ENCODE data around the gene MEIKIN. TPM values are rescaled to one million over a fixed set of nuclear protein-coding genes. Genes with fewer than 3 reads are reported as not detected.

MEIKIN gene
- polyA plus RNA-seq, 1 donor from 2014 or later, result not detected

DNA sequence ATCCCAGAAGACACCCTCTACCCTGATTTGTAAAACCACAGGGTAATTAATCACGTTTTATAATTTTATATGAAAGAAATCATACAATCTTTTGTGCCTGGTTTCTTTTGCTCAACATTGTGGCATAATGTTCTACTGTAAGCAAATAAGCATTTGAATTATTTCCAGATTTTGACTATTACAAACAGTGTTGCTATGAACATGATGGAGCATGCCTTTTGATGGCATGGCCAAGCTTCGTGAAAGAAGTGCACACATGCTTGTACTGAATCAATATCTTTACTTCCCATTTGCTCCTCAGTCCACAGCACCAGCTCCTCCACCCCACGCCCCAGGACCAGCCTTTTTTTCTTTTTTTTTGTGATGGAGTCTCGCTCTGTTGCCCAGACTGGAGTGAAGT, 36.1 kb upstream of the MEIKIN start:
- H3K36me3 ChIP-seq (ENCODE audit: insufficient read depth, low read length), result no peaks in the 10 kb centered on the region
- no peak for TF ChIP-seq TAF1 (IDR thresholded peaks at IDR 0.05; ENCODE audit: low read depth)
- TF ChIP-seq REST (IDR thresholded peaks at IDR 0.05; ENCODE audit: borderline replicate concordance), result no peak
- TF ChIP-seq, protein P1, sequence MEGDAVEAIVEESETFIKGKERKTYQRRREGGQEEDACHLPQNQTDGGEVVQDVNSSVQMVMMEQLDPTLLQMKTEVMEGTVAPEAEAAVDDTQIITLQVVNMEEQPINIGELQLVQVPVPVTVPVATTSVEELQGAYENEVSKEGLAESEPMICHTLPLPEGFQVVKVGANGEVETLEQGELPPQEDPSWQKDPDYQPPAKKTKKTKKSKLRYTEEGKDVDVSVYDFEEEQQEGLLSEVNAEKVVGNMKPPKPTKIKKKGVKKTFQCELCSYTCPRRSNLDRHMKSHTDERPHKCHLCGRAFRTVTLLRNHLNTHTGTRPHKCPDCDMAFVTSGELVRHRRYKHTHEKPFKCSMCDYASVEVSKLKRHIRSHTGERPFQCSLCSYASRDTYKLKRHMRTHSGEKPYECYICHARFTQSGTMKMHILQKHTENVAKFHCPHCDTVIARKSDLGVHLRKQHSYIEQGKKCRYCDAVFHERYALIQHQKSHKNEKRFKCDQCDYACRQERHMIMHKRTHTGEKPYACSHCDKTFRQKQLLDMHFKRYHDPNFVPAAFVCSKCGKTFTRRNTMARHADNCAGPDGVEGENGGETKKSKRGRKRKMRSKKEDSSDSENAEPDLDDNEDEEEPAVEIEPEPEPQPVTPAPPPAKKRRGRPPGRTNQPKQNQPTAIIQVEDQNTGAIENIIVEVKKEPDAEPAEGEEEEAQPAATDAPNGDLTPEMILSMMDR (IDR thresholded peaks at IDR 0.05; ENCODE audit: poor library complexity, severe bottlenecking), result no peak
- no peak for TF ChIP-seq RAD21 (conservative IDR thresholded peaks at IDR 0.05)
- no peak for TF ChIP-seq POLR2AphosphoS5 (IDR thresholded peaks at IDR 0.05)
- TF ChIP-seq EZH2 (IDR thresholded peaks at IDR 0.05; ENCODE audit: borderline replicate concordance, insufficient read depth, low read length, poor library complexity, severe bottlenecking), result no peak
- no peak for TF ChIP-seq EP300 (conservative IDR thresholded peaks at IDR 0.05; ENCODE audit: poor library complexity, severe bottlenecking)
- no peak for TF ChIP-seq SMC3 (conservative IDR thresholded peaks at IDR 0.05; ENCODE audit: poor library complexity)
- no peak for TF ChIP-seq MXI1 (conservative IDR thresholded peaks at IDR 0.05; ENCODE audit: poor library complexity, severe bottlenecking)
- H3K27me3 ChIP-seq (ENCODE audit: insufficient read depth, low read depth, low read length), result no peaks in the 10 kb centered on the region
- no peaks in the 10 kb centered on the region for H3K79me2 ChIP-seq (replicated peaks; ENCODE audit: insufficient read depth, low read length)
- no peak overlapping the region for H3K4me3 ChIP-seq (ENCODE audit: low read length)
- H3F3A ChIP-seq (ENCODE audit: insufficient read depth, low read length, poor library complexity, severe bottlenecking), result no peaks in the 10 kb centered on the region
- H4K20me1 ChIP-seq (ENCODE audit: insufficient read depth), result no peaks in the 10 kb centered on the region
- H2AFZ ChIP-seq (ENCODE audit: low read depth, low read length), result no peak overlapping the region
- no peak overlapping the region for H3K27ac ChIP-seq (ENCODE audit: low read length)
- H3K9me2 ChIP-seq (ENCODE audit: insufficient read depth, low read length), result no peaks in the 10 kb centered on the region
- H3K9me3 ChIP-seq (ENCODE audit: low read length), result no peaks in the 10 kb centered on the region
- no peak overlapping the region for H3K9ac ChIP-seq (ENCODE audit: low read length)
- no peak overlapping the region for H3K4me2 ChIP-seq (ENCODE audit: low read length)

- Histone ChIP-seq H2AFZ (ENCODE audit: low read depth, low read length) (no peak overlapping the region), H3K9me3 (ENCODE audit: low read length) (no peaks in the 10 kb centered on the region), H3K4me3 (ENCODE audit: low read length) (no peak overlapping the region), H3K27ac (ENCODE audit: low read length) (no peak overlapping the region), H4K20me1 (ENCODE audit: insufficient read depth) (no peaks in the 10 kb centered on the region), H3K27me3 (ENCODE audit: insufficient read depth, low read depth, low read length) (no peaks in the 10 kb centered on the region), H3K79me2 (replicated peaks; ENCODE audit: insufficient read depth, low read length) (no peaks in the 10 kb centered on the region), H3F3A (ENCODE audit: insufficient read depth, low read length, poor library complexity, severe bottlenecking) (no peaks in the 10 kb centered on the region), H3K9me2 (ENCODE audit: insufficient read depth, low read length) (no peaks in the 10 kb centered on the region), H3K36me3 (ENCODE audit: insufficient read depth, low read length) (no peaks in the 10 kb centered on the region), H3K4me2 (ENCODE audit: low read length) (no peak overlapping the region), H3K9ac (ENCODE audit: low read length) (no peak overlapping the region)
- TF ChIP-seq, protein P1 (IDR thresholded peaks at IDR 0.05; ENCODE audit: poor library complexity, severe bottlenecking), result no peak
- TF ChIP-seq POLR2AphosphoS5 (IDR thresholded peaks at IDR 0.05) (no peak), EP300 (conservative IDR thresholded peaks at IDR 0.05; ENCODE audit: poor library complexity, severe bottlenecking) (no peak), MXI1 (conservative IDR thresholded peaks at IDR 0.05; ENCODE audit: poor library complexity, severe bottlenecking) (no peak), RAD21 (conservative IDR thresholded peaks at IDR 0.05) (no peak), EZH2 (IDR thresholded peaks at IDR 0.05; ENCODE audit: borderline replicate concordance, insufficient read depth, low read length, poor library complexity, severe bottlenecking) (no peak), SMC3 (conservative IDR thresholded peaks at IDR 0.05; ENCODE audit: poor library complexity) (no peak), REST (IDR thresholded peaks at IDR 0.05; ENCODE audit: borderline replicate concordance) (no peak), TAF1 (IDR thresholded peaks at IDR 0.05; ENCODE audit: low read depth) (no peak)
Observed at GRCh38 chr5:131980696-131981095, 35.2 kb upstream of the MEIKIN start.

All from neural cell (in vitro differentiated cells).